CMK (cell line): ENCODE data around the gene TMLHE.
"Not testable (repeated sequence)": the region's sequence is repeated elsewhere in the genome, so short reads cannot be mapped to it uniquely, and the experiment has no call there.

Experiments used
- DNase-seq: peaks from one replicate; pipeline ENCODE4 v3.0.0-alpha.2; 2010; ENCODE audit warnings: low read depth

The TMLHE gene

DNA sequence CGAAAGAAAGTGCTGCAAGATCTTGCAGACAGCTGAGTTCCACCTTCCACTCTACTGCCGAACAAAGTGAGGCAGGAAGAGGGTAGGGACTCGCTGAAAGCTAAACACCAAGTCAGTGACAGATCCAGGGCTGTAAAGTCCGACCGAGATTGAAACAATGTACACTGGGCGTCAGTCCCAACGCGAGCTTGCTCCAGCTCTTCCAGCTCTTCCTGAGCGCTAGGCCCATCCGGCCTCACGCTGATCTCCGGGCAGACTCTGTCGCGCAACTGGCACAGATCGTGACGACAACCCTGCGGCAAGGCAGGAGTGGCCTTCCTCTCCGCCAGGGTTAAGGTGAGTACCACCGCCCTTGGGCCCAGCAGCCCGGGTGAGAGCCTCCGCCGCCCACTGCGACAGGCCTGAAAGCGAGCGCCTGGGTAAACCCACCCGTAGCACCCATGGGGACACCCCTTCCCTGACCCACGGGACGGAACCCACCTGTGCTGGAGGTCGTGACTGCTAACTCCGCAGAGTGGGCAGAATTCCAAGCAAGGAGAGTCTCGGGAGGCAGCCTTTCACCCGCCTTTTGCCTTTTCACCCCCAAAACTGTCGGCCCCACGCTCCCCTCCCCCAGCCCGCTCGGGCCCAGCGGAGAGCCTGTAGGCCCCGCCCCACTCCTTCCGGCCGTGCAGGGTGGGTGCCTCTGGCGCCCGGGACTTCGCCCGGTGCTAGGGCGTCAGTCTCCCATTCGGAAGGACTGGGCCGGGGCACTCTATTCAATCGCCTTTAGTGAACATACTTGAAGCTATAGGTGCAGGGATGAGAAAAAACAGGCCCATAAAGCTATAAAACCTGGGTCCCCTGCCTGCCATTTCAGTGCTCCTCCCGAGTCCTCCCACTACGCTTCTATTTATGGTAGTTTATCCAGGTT, at the start of gene TMLHE, which contains the start of gene SPRY3:
Gene TMLHE (minus strand): TSS at position 641 of the 913 bp plus-strand sequence. CDS start 67,676 bp downstream, outside the sequence.
Gene SPRY3 (plus strand): TSS at position 275 of the 913 bp plus-strand sequence.
- peak; percentile 32 for DNase-seq

DNA sequence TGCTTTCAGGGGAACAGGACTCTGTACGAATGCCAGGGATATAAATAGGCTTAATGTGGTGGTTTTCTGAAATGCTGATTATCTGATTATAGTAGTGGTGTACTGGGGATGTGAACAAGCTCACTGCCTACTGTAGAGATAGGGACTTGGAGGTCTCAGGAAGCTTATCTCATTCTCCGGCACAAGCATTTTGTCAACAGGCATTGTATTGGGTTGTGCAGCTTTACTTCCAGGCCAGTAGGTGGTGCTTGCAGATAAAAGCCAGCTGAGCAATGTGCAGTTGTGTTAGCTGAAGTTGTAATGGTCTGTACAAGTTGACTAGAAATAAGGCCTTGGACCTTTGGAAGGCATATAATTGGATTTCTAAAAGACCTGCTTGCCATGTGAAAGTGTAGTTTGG, 49.5 kb upstream of the TMLHE start:
- DNase-seq = peak; percentile 72

DNA sequence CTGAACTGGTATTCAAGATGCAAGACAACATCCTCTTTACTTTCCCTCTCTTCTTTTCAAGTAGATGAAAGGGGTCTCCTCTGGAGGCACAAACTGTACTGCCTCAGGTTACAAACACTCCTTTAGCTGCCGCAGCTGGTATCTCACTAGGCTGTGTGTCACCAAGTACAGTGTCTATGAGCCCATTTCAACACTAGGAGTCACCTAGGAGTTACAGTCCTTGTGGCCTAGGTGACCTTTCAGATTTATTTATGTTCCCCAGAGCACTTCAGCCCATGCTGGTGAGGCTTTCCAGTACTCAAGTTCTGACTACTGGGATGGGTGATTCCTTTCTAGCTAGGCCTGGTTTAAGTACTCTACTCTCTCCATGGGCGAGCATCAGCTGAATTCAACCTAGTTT, 32.4 kb upstream of the TMLHE start:
- no peak for DNase-seq

- DNase-seq = no peak
Observed at GRCh38 chrX:155643240-155643639, 30.5 kb upstream of the TMLHE start.

DNA sequence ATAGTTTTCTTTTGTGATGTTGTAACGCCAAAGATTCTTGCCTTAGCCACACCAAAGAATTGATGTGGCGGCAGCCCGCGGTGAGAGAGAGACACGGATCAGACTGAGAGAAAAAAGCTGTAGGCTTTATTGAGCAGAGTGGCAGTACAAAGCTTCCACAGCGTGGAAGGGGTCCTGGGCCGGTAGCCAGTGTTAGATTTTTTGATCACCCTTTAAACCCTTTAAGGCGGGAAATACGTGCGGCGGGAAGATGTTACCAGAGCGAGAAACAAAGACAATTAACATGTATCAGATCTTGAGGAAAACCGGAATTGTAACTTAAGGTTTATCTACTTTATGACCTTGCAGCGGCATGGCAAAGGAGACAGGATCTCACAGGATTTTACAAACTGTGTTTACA, 28.6 kb upstream of the TMLHE start:
- not testable (repeated sequence) for DNase-seq

DNA sequence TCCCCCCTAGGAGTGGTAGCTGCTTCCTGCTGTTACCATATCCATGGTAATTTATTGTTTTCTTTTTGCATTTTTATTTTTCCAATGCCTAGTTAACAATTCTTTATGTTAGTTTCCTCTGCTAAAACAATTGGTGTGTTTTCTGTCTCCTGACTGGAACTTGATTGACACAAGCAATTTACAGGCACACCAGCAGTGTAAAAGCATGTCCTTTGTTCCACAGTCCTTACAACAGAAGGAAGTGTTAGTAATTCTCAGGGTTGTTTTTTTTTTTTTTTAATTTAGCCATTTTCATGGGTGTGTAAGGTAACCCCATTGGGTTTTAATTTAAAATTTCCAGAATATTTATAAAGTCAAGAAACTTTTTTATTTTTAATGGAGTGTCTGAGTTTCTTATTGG, 25.0 kb upstream of the TMLHE start:
- no peak for DNase-seq

DNA sequence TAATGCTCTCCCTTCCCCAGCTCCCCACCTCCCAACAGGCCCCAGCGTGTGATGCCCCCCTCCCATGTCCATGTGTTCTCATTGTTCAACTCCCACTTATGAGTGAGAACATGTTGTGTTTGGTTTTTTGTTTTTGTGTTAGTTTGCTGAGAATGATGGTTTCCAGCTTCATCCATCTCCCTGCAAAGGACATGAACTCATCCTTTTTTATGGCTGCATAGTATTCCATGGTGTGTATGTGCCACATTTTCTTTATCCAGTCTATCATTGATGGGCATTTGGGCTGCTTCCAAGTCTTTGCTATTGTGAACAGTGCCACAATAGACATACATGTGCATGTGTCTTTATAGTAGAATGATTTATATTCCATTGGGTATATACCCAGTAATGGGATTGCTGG, 22.3 kb upstream of the TMLHE start:
- not testable (repeated sequence) for DNase-seq

- no peak for DNase-seq
Observed at GRCh38 chrX:155632431-155633100, 19.8 kb upstream of the TMLHE start.

GRCh38 chrX:155620110-155620509, 7.4 kb upstream of the TMLHE start:
- not testable (repeated sequence) for DNase-seq

DNA sequence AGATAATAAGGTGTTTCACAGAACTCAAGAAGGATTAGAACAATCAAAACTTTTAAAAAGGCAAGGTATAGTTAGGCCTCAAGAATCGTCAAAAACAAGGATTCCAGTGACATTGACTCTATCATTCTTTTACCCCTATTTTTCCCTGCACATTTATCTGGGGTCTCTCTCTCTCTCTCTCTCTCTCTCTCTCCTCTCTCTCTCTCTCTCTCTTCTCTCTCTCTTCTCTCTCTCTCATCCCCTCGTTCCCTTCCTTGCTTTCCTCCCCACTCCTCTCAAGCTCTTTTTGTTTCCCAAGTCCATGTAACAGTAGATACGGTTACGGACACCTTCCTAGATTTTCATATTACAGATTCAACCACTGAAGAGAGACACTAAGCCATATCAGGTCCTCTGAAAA, 3.2 kb upstream of the TMLHE start:
- no peak for DNase-seq

GRCh38 chrX:155613927-155614559, 1.3 kb upstream of the TMLHE start:
- no peak for DNase-seq

GRCh38 chrX:155611302-155611701, 1.4 kb downstream of the TMLHE start:
- DNase-seq = no peak

GRCh38 chrX:155592981-155593380, 19.8 kb downstream of the TMLHE start:
- DNase-seq = no peak

- no peak for DNase-seq
Observed at GRCh38 chrX:155592331-155592730, 20.4 kb downstream of the TMLHE start.

DNA sequence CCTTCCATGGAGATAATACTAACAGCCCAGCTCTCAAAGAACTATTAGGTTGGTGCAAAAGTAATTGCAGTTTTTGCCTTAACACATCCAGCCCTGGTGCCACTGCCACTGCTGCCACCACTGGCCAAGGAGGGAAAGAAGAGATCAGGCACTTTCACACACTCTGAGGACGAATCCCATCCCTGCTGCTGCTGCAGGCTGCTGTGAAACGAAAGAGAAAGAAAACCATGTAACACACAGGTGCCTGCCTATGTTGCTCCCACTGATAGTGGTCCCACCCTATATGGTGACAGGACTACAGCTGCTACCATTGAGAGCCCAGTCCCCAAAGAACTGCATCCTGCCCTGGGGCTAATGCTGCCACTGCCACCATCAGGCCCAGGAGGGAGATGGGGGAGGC, 35.1 kb downstream of the TMLHE start:
- no peak for DNase-seq

DNA sequence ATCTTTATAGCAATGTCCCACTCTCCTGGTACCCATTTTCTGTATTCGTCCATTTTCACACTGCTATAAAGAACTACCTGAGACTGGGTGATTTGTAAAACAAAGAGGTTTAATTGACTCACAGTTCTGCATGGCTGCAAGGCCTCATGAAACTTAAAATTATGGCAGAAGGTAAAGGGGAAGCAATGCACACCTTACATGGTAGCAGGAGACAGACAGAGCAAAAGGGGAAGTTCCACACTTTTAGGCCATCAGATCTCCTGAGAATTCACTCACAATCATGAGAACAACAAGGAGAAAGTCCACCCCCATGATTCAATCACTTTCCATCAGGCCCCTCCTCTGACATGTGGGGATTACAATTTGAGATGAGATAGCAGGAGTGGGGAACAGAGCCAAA, 49.7 kb downstream of the TMLHE start:
- DNase-seq = no peak

DNA sequence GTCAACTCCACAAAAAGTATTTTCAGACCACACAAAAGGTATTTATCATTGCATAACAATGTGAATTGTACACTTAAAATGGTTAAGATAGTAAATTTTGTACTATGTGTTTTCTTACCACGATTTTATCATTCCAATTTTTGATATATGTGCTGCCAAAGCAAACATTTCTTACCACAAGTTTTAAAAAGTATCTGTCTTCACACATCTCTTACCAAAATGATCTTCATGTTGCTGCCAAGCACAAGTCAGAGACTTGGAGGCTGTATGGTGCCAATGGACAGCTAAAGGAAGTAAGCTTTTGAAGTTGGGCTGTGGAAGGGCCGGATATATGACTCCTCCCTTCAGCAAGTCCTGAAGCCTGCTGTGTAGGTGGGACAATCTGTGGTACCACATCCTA, 67.9 kb downstream of the TMLHE start:
- no peak for DNase-seq

- no peak for DNase-seq
Observed at GRCh38 chrX:155535866-155536265, 76.9 kb downstream of the TMLHE start.

DNA sequence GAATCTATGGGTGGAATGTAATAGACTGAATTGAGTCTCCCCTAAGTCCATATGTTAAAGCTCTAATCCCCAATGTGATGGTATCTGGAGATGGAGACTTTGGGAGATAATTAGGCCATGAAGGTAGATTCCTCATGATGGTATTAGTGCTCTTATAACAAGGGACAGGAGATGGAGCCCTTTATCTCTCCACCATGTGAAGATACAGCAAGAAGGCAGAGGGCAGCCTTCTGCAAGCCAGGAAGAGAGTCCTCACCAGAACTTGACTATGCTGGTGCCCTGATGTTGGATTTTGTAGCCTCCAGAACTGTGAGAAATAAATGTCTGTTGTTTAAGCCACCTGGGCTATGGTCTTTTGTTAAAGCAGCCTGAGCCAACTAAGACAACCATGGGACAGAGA, 78.0 kb downstream of the TMLHE start:
- no peak for DNase-seq

DNA sequence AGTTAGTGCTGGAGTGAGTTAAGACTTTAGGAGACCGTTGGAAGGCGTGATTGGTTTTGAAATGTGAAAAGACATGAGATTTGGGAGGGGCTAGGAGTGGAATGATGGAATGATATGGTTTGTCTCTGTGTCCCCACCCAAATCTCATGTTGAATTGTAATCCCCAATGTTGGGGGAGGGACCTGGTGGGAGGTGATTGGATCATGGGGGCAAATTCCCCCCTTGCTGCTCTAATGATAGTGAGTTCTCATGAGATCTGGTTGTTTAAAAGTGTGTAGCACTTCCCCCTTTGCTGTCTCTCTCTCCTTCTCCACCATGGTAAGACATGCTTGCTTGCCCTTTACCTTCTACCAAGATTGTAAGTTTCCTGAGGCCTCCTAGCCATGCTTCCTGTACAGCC, 85.7 kb downstream of the TMLHE start:
- DNase-seq = not testable (repeated sequence)

GRCh38 chrX:155514225-155514624, 98.5 kb downstream of the TMLHE start:
- no peak for DNase-seq

DNA sequence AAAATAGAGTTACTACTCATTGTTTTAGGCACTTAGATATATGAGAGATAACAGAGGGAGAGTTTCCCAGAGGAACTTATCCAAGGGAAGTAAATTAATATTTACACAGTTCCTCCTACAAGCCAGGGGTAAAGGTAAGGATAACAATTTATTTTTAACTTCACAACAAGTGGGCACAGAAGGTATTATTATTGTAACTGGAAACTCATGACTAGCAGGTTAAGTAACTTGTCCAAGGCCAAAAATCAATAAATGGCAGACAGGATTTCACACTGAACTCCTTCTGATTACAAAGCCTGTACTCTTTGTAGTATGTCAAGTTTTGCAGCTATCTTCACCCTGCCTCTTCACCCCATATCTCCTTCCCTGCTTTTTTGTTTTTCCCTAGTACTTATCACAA, 107.5 kb downstream of the TMLHE start:
- DNase-seq = no peak

DNA sequence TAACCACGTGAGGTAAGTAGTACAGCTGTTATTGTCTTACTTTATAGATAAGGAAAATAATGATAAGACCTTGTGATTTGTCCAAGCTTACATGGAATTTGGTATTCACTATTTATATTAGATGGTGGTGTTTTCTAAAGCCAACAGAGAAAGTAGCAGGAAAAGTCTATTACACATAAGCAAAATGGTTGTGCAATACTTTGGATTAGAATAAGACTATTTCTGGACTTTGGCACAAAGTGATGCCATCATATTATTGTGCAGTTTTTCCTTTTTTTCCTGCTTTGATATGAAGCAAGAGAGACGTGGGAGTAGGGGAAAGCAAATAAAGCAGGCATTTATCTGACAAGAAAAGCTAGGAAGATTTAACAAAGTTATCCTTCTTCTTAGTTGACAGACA, 117.6 kb downstream of the TMLHE start:
- DNase-seq = not testable (repeated sequence)
